H1 (cell line): ENCODE data around the gene GHRH. TPM values are rescaled to one million over a fixed set of nuclear protein-coding genes. Genes with fewer than 3 reads are reported as not detected.

Experiments
- CTCF ChIA-PET: fragments of 300-600 bp; sonication (Branson Sonifier 250); formaldehyde crosslinking; loops from one replicate; lab custom pipeline; 2021; ENCODE audit not compliant: partially characterized antibody; lab: Charles Lee
- POLR2A ChIA-PET: fragments of 300-600 bp; sonication (Branson Sonifier 250); formaldehyde crosslinking; loops from one replicate; lab custom pipeline; 2021; ENCODE audit warnings: inconsistent platforms; ENCODE audit not compliant: partially characterized antibody; lab: Charles Lee
- DNase-seq, 2 experiments: peaks; one replicate each; pipeline versions ENCODE4 v3.0.0 to v3.0.0-alpha.2; 2010 to 2022; ENCODE audit warnings: low spot score in 2 of 2, low read depth in 1 of 2, mixed read lengths in 1 of 2
- FAIRE-seq: peaks from 2 replicates; lab custom pipeline; 2011; peaks lifted over from hg19 to GRCh38; lab: Jason Lieb, UNC
- H2AFZ ChIP-seq: 2 replicates; pipeline ENCODE4 v1.8.1; 2012; ENCODE audit warnings: low read length, inconsistent platforms
- H2AK5ac ChIP-seq: 2 replicates; pipeline ENCODE4 v1.6.1; 2013; ENCODE audit warnings: low read depth, low read length
- H2BK120ac ChIP-seq: replicated peaks from 2 replicates; pipeline ENCODE3; 2013; ENCODE audit warnings: low read depth, low read length, inconsistent platforms
- H2BK12ac ChIP-seq: 2 replicates; pipeline ENCODE4 v1.6.1; 2013; ENCODE audit warnings: low read depth, low read length
- H2BK15ac ChIP-seq: 2 replicates; pipeline ENCODE4 v1.6.1; 2013; ENCODE audit warnings: low read length
- H2BK20ac ChIP-seq: 2 replicates; pipeline ENCODE4 v1.6.1; 2013; ENCODE audit warnings: low read length
- H2BK5ac ChIP-seq: 2 replicates; pipeline ENCODE4 v1.6.1; 2013; ENCODE audit warnings: low read depth, low read length
- H3K14ac ChIP-seq: 2 replicates; pipeline ENCODE4 v1.6.1; 2013; ENCODE audit warnings: inconsistent platforms; ENCODE audit not compliant: insufficient read length
- H3K18ac ChIP-seq: 2 replicates; pipeline ENCODE4 v1.6.1; 2013; ENCODE audit warnings: low read length; ENCODE audit errors: extremely low read depth
- H3K23ac ChIP-seq: 2 replicates; pipeline ENCODE4 v1.6.1; 2013; ENCODE audit warnings: inconsistent platforms; ENCODE audit not compliant: insufficient read length
- H3K23me2 ChIP-seq: 2 replicates; pipeline ENCODE4 v1.6.1; 2013; ENCODE audit warnings: low read depth, low read length
- H3K27ac ChIP-seq: 2 replicates; pipeline ENCODE4 v1.6.1; 2011; ENCODE audit warnings: low read depth, low read length, inconsistent platforms
- H3K27me3 ChIP-seq, 4 experiments: replicated peaks in 1 of 4; 1 replicate in 1 of 4; 2 replicates in 3 of 4; pipeline versions ENCODE4 v1.6.1 to v1.8.1; 2011 to 2013; ENCODE audit warnings: low read length in 3 of 4, mild to moderate bottlenecking in 3 of 4, inconsistent platforms in 2 of 4, mixed read lengths in 2 of 4, moderate library complexity in 1 of 4; ENCODE audit not compliant: control insufficient read depth in 3 of 4, insufficient read depth in 3 of 4; ENCODE audit errors: extremely low read depth in 1 of 4
- H3K36me3 ChIP-seq, 4 experiments: 2 replicates each; pipeline versions ENCODE4 v1.6.1 to v1.8.1; 2011 to 2013; ENCODE audit warnings: mild to moderate bottlenecking in 4 of 4, low read length in 3 of 4, moderate library complexity in 2 of 4, control low read depth in 1 of 4, inconsistent platforms in 1 of 4; ENCODE audit not compliant: insufficient read depth in 4 of 4, control insufficient read depth in 2 of 4
- H3K4ac ChIP-seq: replicated peaks from 2 replicates; pipeline ENCODE3; 2013; ENCODE audit warnings: low read length, low read depth, mixed read lengths, inconsistent platforms; ENCODE audit not compliant: insufficient read length
- H3K4me1 ChIP-seq, 4 experiments: replicated peaks in 1 of 4; 1 replicate in 1 of 4; 2 replicates in 3 of 4; pipeline versions ENCODE4 v1.6.1 to v1.8.1; 2011 to 2013; ENCODE audit warnings: low read length in 3 of 4, inconsistent platforms in 2 of 4, mixed read lengths in 1 of 4; ENCODE audit not compliant: insufficient read depth in 4 of 4, control insufficient read depth in 3 of 4
- H3K4me2 ChIP-seq, 2 experiments: 2 replicates each; pipeline versions ENCODE4 v1.6.1 to v1.8.1; 2011 to 2013; ENCODE audit warnings: low read depth in 2 of 2, low read length in 2 of 2, control low read depth in 1 of 2, inconsistent platforms in 1 of 2, mild to moderate bottlenecking in 1 of 2; ENCODE audit not compliant: insufficient read depth in 1 of 2
- H3K4me3 ChIP-seq, 4 experiments: fragments of 200-600, 300-600 bp in 1 of 4; sonication (generic), shearing (Covaris generic), sonication (Bioruptor Twin) in 1 of 4; 2 replicates each; pipeline versions ENCODE4 v1.5.1 to v1.8.1; 2011 to 2016; ENCODE audit warnings: low read length in 4 of 4, low read depth in 3 of 4, control low read depth in 2 of 4, inconsistent platforms in 2 of 4, mild to moderate bottlenecking in 2 of 4, mixed read lengths in 1 of 4, moderate library complexity in 1 of 4; ENCODE audit not compliant: insufficient read depth in 2 of 4; ENCODE audit errors: extremely low read depth in 1 of 4
- H3K56ac ChIP-seq: replicated peaks from 2 replicates; pipeline ENCODE3; 2013; ENCODE audit warnings: low read depth, mild to moderate bottlenecking, mixed read lengths, low read length, inconsistent platforms; ENCODE audit not compliant: insufficient read length
- H3K79me1 ChIP-seq: 2 replicates; pipeline ENCODE4 v1.6.1; 2013; ENCODE audit warnings: low read depth, low read length, control low read depth
- H3K79me2 ChIP-seq, 2 experiments: 2 replicates each; pipeline versions ENCODE4 v1.6.1 to v1.8.1; 2012 to 2013; ENCODE audit warnings: low read length in 2 of 2, mild to moderate bottlenecking in 2 of 2, inconsistent platforms in 1 of 2; ENCODE audit not compliant: insufficient read depth in 2 of 2, control insufficient read depth in 1 of 2
- H3K9ac ChIP-seq, 4 experiments: replicated peaks in 1 of 4; 1 replicate in 1 of 4; 2 replicates in 3 of 4; pipeline versions ENCODE4 v1.6.1 to v1.8.1; 2011 to 2013; ENCODE audit warnings: low read depth in 3 of 4, low read length in 3 of 4, control low read depth in 2 of 4, mild to moderate bottlenecking in 2 of 4, moderate library complexity in 2 of 4, inconsistent platforms in 1 of 4; ENCODE audit errors: extremely low read depth in 1 of 4
- H3K9me3 ChIP-seq, 2 experiments: 2 replicates each; pipeline versions ENCODE4 v1.6.1 to v1.8.1; 2012 to 2013; ENCODE audit warnings: mild to moderate bottlenecking in 2 of 2, moderate library complexity in 2 of 2, control low read depth in 1 of 2, inconsistent platforms in 1 of 2, low read depth in 1 of 2, low read length in 1 of 2, mixed read lengths in 1 of 2; ENCODE audit not compliant: insufficient read depth in 2 of 2
- H4K20me1 ChIP-seq, 2 experiments: replicated peaks in 1 of 2; 2 replicates each; pipeline versions ENCODE3 to v1.8.1; 2011 to 2013; ENCODE audit warnings: inconsistent platforms in 2 of 2, low read length in 2 of 2, mild to moderate bottlenecking in 1 of 2; ENCODE audit not compliant: insufficient read depth in 2 of 2, control insufficient read depth in 1 of 2
- H4K5ac ChIP-seq: 2 replicates; pipeline ENCODE4 v1.6.1; 2013; ENCODE audit warnings: low read length, low read depth, mixed read lengths, inconsistent platforms; ENCODE audit not compliant: insufficient read length
- H4K8ac ChIP-seq: 2 replicates; pipeline ENCODE4 v1.8.0; 2013; ENCODE audit warnings: mild to moderate bottlenecking, moderate library complexity, low read length, inconsistent platforms; ENCODE audit not compliant: insufficient read depth; ENCODE audit errors: extremely low read depth
- H4K91ac ChIP-seq: replicated peaks from 2 replicates; pipeline ENCODE3; 2013; ENCODE audit warnings: low read length, mixed read lengths, inconsistent platforms; ENCODE audit not compliant: insufficient read length
- CBX8 ChIP-seq: fragments of 300-800, 300-1000 bp; sonication (generic); IDR thresholded peaks from 2 replicates; pipeline ENCODE4 v1.7.1; 2016; ENCODE audit warnings: low read depth, low read length, borderline replicate concordance
- HDAC2 ChIP-seq, 2 experiments: fragments of 300-600 bp in 1 of 2; sonication (generic) in 1 of 2; IDR thresholded peaks; 2 replicates each; pipeline ENCODE4 v1.6.1; 2011 to 2012; ENCODE audit warnings: low read depth in 2 of 2, low read length in 2 of 2, mild to moderate bottlenecking in 2 of 2, moderate library complexity in 2 of 2, borderline replicate concordance in 1 of 2, inconsistent platforms in 1 of 2
- PHF8 ChIP-seq: fragments of 200-600 bp; sonication (generic); conservative IDR thresholded peaks from 2 replicates; pipeline ENCODE4 v1.7.1; 2012; ENCODE audit warnings: low read depth, mild to moderate bottlenecking, inconsistent platforms, low read length, moderate library complexity
- RFX5 ChIP-seq: IDR thresholded peaks from 2 replicates; pipeline ENCODE4 v1.6.1; 2011; ENCODE audit warnings: low read depth, low read length, improper control_type of control experiment, borderline replicate concordance
- TAF7 ChIP-seq: optimal IDR thresholded peaks from 2 replicates; pipeline ENCODE3; 2011; ENCODE audit warnings: low read depth, mild to moderate bottlenecking, inconsistent platforms, low read length, moderate library complexity, borderline replicate concordance
- YY1 ChIP-seq: IDR thresholded peaks from 2 replicates; pipeline ENCODE4 v1.6.1; 2011; ENCODE audit warnings: low read depth, mild to moderate bottlenecking, low read length
- WGBS, 2 experiments: shearing (Covaris generic) in 1 of 2; methylation state at CpG; one replicate each; pipeline versions ENCODE4 v1.1.6 to v1.1.7; 2013 to 2015; ENCODE audit warnings: low lambda C conversion rate in 2 of 2, mixed read lengths in 2 of 2, inconsistent platforms in 1 of 2, low coverage in 1 of 2, missing lambda C conversion rate in 1 of 2; ENCODE audit not compliant: insufficient replicate concordance in 2 of 2, insufficient coverage in 1 of 2, insufficient read length in 1 of 2; ENCODE audit errors: extremely low coverage in 1 of 2, missing lambda C conversion rate in 1 of 2; 5-methylcytosine and 5-hydroxymethylcytosine counted together
- polyA plus RNA-seq, 7 experiments: library from polyadenylated mRNA; depleted of rRNA in 3 of 7; stranded (reverse) in 5 of 7; unstranded in 2 of 7; fragments of >200 nt in 5 of 7; fragments of 200-250 nt in 2 of 7; gene quantifications; 1 replicate in 5 of 7; 2 replicates in 1 of 7; 4 replicates in 1 of 7; pipeline versions ENCODE4 v1.2.1 to v1.2.3, GENCODE V29; 2011 to 2013; ENCODE audit warnings: missing spikeins in 2 of 7, mixed read lengths in 2 of 7
- total RNA-seq: library from RNA; stranded (reverse); fragmentation: NEBNext Ultra II Directional; extraction: Animal tissue kit (Norgen Biotek cat#: 25700); gene quantifications from 2 replicates; pipeline ENCODE4 v1.2.1, GENCODE V29; 2021

Gene GHRH
- total and polyA plus RNA-seq, 2 of the 8 experiments (the other 6 are each of a cell fraction or from before 2014, with no cell fraction given), result not detected

DNA sequence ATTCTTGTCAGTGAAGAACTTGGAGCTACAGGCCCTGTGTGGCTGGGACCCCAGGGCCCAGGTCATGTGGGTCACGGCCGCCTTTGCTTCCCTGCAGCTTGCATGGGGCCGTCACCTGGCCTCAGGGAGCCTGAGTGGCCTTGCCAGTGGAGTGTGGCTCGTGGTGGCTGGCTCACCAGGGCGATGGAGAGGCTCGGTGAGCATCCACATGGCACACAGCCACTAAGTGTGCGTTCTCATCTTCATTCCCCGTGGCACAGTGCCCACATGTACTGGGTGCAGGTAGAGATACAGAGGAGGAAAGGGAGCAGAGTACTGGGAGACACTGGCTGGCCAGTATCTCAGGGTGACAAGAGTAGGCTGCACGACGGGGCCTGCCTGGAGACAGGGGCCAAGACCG lies 49.3 kb upstream of the GHRH start:
- H3K4me3 ChIP-seq, result no peak overlapping the region
- ChIA-PET CTCF (interaction anchor here (1.4 kb wide), 1 partner anchor 8 kb away, joined by 4 read pairs; no protein-coding TSS in a partner anchor), POLR2A (no interaction called here)
- H3K4me1 ChIP-seq, result peaks cover 0 to 6% (median 0%) of the 10 kb centered on the region in 4 experiments; a peak in 2 of 7 replicates
- H3K36me3 ChIP-seq, result peaks cover 0 to 8% (median 1%) of the 10 kb centered on the region in 4 experiments; a peak in 2 of 8 replicates
- H2BK5ac ChIP-seq, result no peak overlapping the region
- TF ChIP-seq CBX8, result no peak
- TF ChIP-seq RFX5, result no peak
- no peak for TF ChIP-seq TAF7
- no peak for TF ChIP-seq YY1
- no peak for TF ChIP-seq PHF8
- TF ChIP-seq HDAC2 (IDR thresholded peaks at IDR 0.05; ENCODE audit: borderline replicate concordance in 1 of 2, low read depth in 2 of 2, low read length in 2 of 2), result no peak
- 90% methylated on average over 11 of the region's 11 CpGs; no CpG with 5 or more reads in 1 of the 2 experiments for WGBS, 2 experiments
- no peak overlapping the region for H3K14ac ChIP-seq
- no peak overlapping the region for H3K4ac ChIP-seq
- H4K20me1 ChIP-seq, result no peaks in the 10 kb centered on the region
- H3K79me2 ChIP-seq, result 0 out of 4 replicates have a peak, but pooled peaks cover 0 to 3% of the 10 kb centered on the region in 2 experiments
- H3K79me1 ChIP-seq, result peaks cover 12% of the 10 kb centered on the region
- no peak overlapping the region for H3K56ac ChIP-seq
- no peak overlapping the region for H2AFZ ChIP-seq
- no peak for FAIRE-seq
- H3K4me2 ChIP-seq, result no peak overlapping the region
- H3K9ac ChIP-seq, result no peak overlapping the region
- no peaks in the 10 kb centered on the region for H3K27me3 ChIP-seq
- no peak overlapping the region for H2BK120ac ChIP-seq
- H3K9me3 ChIP-seq, result no peaks in the 10 kb centered on the region
- no peak overlapping the region for H2AK5ac ChIP-seq
- H4K5ac ChIP-seq, result no peak overlapping the region
- no peak for DNase-seq
- peak overlapping the region; percentile 22 for H4K91ac ChIP-seq
- H2BK12ac ChIP-seq, result no peak overlapping the region
- H3K18ac ChIP-seq, result peak overlapping the region; percentile 60
- H3K27ac ChIP-seq, result no peak overlapping the region
- no peak overlapping the region for H2BK20ac ChIP-seq
- H3K23me2 ChIP-seq, result no peaks in the 10 kb centered on the region
- H3K23ac ChIP-seq, result no peak overlapping the region
- peak overlapping the region; percentile 3; the same call in 1 of the 2 replicates for H4K8ac ChIP-seq
- 0 out of 2 replicates have a peak overlapping the region, but pooled peaks have one; percentile 46 for H2BK15ac ChIP-seq
